ENCODE data around the gene SEPTIN14.
A peak's percentile ranks its signal among the peaks of the same experiment; 100 is the strongest.
"Not testable (repeated sequence)": the region's sequence is repeated elsewhere in the genome, so short reads cannot be mapped to it uniquely, and the experiment has no call there.

The SEPTIN14 gene
- total RNA-seq: 0 to 0.11 (median 0) reads per million in 9 experiments

DNA sequence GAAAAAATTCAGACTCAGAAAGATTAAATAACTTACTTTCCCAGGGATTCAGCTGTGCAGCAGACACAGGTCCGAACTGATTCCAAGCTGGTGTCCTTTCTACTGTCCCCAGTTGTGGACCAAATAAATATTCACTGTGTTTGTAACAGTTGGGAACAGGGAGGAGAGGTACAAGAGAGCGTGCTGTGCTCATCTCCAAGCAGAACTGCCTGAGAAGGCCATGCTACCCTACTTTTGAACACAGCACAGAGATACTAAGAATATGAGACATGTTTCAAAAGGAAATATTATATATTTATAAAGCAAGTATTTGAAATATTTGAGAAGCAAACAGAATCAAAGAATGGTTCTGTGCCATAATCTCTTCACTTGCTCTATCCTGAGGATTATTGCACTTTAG is at the start of gene SEPTIN14:
SEPTIN14 (minus strand) TSS at position 101 of the 400 bp plus-strand sequence. CDS start 756 bp downstream, outside the sequence.
- not testable (repeated sequence) for H3K36me3 Mint-ChIP-seq (ENCODE audit: insufficient read depth); H3K4me3 Mint-ChIP-seq; ATAC-seq (replicated peaks); DNase-seq; H3K27me3 Mint-ChIP-seq; H3K27ac Mint-ChIP-seq; H3K4me1 Mint-ChIP-seq (ENCODE audit: low read depth in 2 of 2); H3K9me3 Mint-ChIP-seq

DNA sequence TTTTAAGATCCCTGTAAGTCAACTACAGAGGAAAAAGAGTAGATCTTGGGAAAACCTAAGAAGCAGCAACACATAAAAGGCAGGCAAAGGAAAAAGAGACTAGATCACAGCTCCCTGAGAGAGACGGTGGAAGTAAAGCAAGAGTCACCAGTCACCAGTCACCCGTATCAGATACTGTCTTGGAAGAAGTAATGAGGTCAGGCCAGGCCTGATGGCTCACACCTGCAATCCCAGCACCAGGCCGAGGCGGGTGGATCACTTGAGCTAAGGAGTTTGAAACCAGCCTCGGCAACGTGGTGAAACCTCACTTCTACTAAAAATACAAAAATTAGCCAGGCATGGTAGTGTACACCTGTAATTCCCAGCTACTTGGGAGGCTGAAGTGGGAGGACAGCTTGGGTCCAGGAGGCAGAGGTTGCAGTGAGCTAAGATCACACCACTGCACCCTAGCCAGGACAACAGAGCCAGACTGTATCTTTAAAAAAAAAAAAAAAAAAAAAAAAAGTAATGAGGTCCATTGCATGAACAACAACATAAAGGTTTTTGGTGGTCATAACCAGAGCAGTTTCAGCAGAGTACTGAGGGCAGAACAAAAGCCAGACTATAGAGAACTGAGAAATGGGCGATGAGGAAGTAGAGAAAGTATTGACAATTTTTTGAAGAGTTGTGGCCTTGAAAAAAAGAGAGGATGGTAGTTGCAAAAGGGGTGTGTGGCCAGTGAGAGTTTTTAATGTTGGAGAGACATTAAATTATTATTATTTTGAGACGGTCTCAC is 41.6 kb upstream of the SEPTIN14 start:
- no peaks in the 10 kb centered on the region for H3K4me1 Mint-ChIP-seq (ENCODE audit: low read depth in 2 of 2)
- no peaks in the 10 kb centered on the region for H3K36me3 Mint-ChIP-seq (ENCODE audit: insufficient read depth)
- no peak for ATAC-seq (replicated peaks)
- no peak overlapping the region for H3K27ac Mint-ChIP-seq
- no peak overlapping the region for H3K4me3 Mint-ChIP-seq
- H3K9me3 Mint-ChIP-seq: no peaks in the 10 kb centered on the region
- no peaks in the 10 kb centered on the region for H3K27me3 Mint-ChIP-seq
- DNase-seq: no peak

DNA sequence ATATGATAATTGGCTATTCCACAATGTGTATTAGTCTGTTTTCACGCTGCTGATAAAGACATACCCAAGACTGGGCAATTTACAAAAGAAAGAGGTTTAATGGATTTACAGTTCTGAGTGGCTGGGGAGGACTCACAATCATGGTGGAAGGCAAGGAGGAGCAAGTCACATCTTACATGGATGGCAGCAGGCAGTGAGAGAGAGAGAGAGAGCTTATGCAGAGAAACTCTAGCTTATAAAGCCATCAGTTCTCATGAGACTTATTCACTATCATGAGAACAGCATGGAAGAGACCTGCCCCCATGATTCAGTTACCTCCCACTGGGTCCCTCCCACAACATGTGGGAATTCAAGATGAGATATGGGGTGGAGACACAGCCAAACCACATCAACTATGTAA is 38.5 kb upstream of the SEPTIN14 start:
- DNase-seq; H3K36me3 Mint-ChIP-seq (ENCODE audit: insufficient read depth); H3K27me3 Mint-ChIP-seq; H3K27ac Mint-ChIP-seq; ATAC-seq (replicated peaks); H3K4me1 Mint-ChIP-seq (ENCODE audit: low read depth in 2 of 2); H3K9me3 Mint-ChIP-seq; H3K4me3 Mint-ChIP-seq: not testable (repeated sequence)

DNA sequence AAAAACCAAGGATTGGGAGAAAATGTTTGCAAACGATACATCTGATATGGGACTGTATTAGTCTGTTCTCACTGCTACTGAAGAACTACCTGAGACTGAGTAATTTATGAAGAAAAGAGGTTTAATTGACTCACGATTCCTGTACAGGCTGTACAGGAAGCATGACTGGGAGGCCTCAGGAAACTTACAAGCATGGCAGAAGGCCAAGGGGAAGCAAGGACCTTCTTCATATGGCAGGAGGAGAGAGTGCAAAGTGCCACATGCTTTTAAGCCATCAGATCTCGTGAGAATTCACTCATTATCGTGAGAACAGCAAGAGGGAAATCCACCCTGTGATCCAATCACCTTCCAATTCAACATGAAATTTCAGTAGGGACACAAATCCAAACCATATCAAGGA is 35.7 kb upstream of the SEPTIN14 start:
- ATAC-seq (replicated peaks) (no peak), DNase-seq (no peak)
- Mint-ChIP-seq H3K36me3 (ENCODE audit: insufficient read depth) (peaks cover 3% of the 10 kb centered on the region), H3K27ac (no peak overlapping the region), H3K27me3 (no peaks in the 10 kb centered on the region), H3K4me3 (no peak overlapping the region), H3K4me1 (ENCODE audit: low read depth in 2 of 2) (no peaks in the 10 kb centered on the region), H3K9me3 (no peaks in the 10 kb centered on the region)

DNA sequence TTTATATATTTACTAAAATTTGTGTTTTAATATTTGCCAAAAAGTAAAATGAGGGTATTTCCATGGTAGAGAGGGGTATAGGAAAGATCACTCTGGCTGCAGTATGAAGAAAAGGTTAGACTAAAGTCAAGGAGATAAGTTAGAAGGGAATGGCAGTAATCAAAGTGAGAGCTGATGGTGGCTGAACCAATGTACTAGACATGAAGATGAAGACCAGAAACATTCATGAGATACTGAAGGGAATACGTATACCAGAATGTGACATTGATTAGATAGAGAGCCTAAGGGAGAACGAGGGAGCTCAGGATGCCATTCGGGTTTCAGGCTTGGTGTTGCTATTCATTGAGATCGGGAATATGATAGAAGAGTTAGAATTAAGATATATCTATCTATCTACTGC is 32.5 kb upstream of the SEPTIN14 start:
- H3K27me3 Mint-ChIP-seq: no peaks in the 10 kb centered on the region
- no peaks in the 10 kb centered on the region for H3K9me3 Mint-ChIP-seq
- H3K4me3 Mint-ChIP-seq: no peak overlapping the region
- DNase-seq (no peak), ATAC-seq (replicated peaks) (no peak)
- peaks cover 11% of the 10 kb centered on the region for H3K36me3 Mint-ChIP-seq (ENCODE audit: insufficient read depth)
- no peaks in the 10 kb centered on the region for H3K4me1 Mint-ChIP-seq (ENCODE audit: low read depth in 2 of 2)
- no peak overlapping the region for H3K27ac Mint-ChIP-seq

DNA sequence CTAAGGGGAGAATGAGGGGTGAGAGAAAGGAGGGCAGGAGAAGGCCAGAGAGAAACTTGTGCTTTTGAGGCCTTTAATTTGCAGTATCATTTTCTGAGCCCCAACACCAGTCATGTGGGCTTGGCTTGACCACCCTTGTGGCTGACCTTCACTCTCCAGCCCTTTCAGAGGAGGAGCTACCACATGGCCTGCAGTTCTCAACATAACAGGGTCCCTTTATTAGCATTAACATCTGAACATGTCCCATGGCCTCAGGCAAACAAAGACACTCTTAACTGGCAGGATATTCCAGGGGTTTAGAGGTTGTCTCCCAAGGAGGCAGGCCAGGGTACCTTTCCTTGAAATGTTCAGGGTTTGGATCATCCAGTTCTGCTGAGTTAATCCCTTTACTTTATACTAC is 31.4 kb upstream of the SEPTIN14 start:
- ATAC-seq (replicated peaks): no peak
- H3K27ac Mint-ChIP-seq: no peak overlapping the region
- H3K36me3 Mint-ChIP-seq (ENCODE audit: insufficient read depth): peaks cover 11% of the 10 kb centered on the region

DNA sequence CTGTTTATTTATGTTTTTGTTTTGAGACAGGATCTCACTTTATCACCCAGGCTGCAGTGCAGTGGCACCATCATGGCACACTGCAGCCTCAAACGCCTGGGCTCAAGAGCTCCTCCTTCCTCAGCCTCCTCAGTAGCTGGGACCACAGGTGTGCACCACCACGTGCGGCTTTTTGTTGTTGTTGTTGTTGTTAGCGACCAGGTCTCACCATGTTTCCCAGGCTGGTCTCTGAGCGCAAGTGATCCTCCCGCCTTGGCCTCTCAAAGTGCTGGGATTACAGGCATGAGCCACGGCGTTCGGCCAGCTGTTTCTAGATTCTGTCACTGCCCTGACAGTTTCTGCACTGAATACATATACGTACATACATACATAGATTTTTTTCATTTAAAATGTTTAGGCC is 25.8 kb upstream of the SEPTIN14 start:
- H3K36me3 Mint-ChIP-seq (ENCODE audit: insufficient read depth): peaks cover 34% of the 10 kb centered on the region
- peak overlapping the region; percentile 74 to 98 for H3K27ac Mint-ChIP-seq
- not testable (repeated sequence) for H3K27me3 Mint-ChIP-seq; ATAC-seq (replicated peaks); H3K4me1 Mint-ChIP-seq (ENCODE audit: low read depth in 2 of 2); H3K9me3 Mint-ChIP-seq; DNase-seq
- H3K4me3 Mint-ChIP-seq: peak overlapping the region; percentile 65 to 85

More for the DNA sequence above, 31.4 kb upstream of the SEPTIN14 start:
- Mint-ChIP-seq H3K27me3 (no peaks in the 10 kb centered on the region), H3K4me1 (ENCODE audit: low read depth in 2 of 2) (no peaks in the 10 kb centered on the region), H3K9me3 (no peaks in the 10 kb centered on the region), H3K4me3 (no peak overlapping the region)
- DNase-seq: no peak

DNA sequence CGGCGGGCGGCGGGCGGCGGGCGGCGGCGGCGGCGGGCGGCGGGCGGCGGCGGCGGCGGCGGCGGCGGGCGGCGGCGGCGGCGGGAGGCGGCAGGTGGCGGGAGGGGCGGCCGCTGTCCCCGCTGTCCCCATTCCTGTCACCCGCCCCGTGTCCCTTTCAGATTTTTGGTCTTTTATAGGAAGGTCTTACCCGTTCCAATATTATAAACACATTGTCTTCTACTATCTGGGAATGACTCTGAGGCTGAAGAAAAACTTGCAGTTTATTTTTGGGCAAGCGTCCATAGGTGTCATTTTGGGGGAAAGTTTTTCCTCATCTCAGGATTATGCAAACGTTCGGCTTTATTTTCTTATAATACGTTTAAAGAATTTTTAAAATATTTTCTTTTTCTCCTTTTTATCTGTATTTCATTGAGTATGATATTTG is 25.3 kb upstream of the SEPTIN14 start:
- H3K9me3 Mint-ChIP-seq: no peaks in the 10 kb centered on the region
- H3K27ac Mint-ChIP-seq: peak overlapping the region; percentile 74 to 98
- peak; percentile 20 for ATAC-seq (replicated peaks)
- H3K27me3 Mint-ChIP-seq: peaks cover 0 to 5% of the 10 kb centered on the region in 2 donors
- H3K36me3 Mint-ChIP-seq (ENCODE audit: insufficient read depth): peaks cover 32% of the 10 kb centered on the region
- peak overlapping the region; percentile 65 to 85 for H3K4me3 Mint-ChIP-seq
- peak in 1 of 3 experiments; percentile 12 for DNase-seq
- peaks cover 5 to 7% of the 10 kb centered on the region in 2 donors for H3K4me1 Mint-ChIP-seq (ENCODE audit: low read depth in 2 of 2)

DNA sequence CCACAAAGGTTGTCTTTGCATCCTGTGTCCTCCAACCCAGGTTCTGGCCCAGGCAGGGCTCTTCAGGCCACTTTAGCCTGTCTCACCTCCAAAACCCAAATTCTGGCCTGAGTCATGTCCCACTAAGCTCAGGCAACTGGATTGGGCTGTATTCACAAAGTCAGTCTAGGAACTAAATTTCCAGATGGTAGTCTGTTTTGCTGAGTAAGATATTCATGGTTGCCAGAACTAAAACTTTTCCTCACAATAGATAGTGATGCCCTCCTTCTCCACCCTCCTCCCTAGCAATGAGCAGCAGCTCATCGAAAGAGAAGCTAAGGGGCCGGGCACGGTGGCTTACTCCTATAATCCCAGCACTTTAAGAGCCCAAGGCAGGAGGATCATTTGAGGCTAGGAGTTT is 21.8 kb upstream of the SEPTIN14 start:
- H3K9me3 Mint-ChIP-seq: no peaks in the 10 kb centered on the region
- peaks cover 0 to 7% of the 10 kb centered on the region in 2 donors for H3K27me3 Mint-ChIP-seq
- ATAC-seq (replicated peaks): no peak
- H3K36me3 Mint-ChIP-seq (ENCODE audit: insufficient read depth): peaks cover 26% of the 10 kb centered on the region
- DNase-seq: no peak
- peaks cover 5 to 7% of the 10 kb centered on the region in 2 donors for H3K4me1 Mint-ChIP-seq (ENCODE audit: low read depth in 2 of 2)
- no peak overlapping the region for H3K27ac Mint-ChIP-seq
- H3K4me3 Mint-ChIP-seq: no peak overlapping the region

DNA sequence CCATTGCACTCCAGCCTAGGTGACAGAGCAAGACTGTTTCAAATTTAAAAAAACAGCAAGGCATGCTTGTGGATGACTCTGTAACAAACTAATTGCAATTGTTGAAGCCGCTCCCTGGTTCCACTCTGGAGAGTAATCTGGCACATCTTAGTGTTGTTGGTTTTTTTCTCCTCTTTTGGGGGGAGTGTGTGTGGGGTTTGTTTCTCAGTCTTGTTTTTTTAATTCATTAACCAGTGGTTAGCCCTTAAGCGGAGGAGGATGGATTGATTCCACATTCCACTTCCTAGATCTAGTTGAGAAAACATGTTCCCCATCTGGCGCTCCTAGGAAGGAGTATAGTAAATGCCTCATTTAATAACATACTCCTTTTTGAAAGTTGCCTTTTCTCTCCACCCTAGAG is 16.1 kb upstream of the SEPTIN14 start:
- no peaks in the 10 kb centered on the region for H3K4me1 Mint-ChIP-seq (ENCODE audit: low read depth in 2 of 2)
- no peaks in the 10 kb centered on the region for H3K9me3 Mint-ChIP-seq
- H3K27me3 Mint-ChIP-seq: peaks cover 0 to 7% of the 10 kb centered on the region in 2 donors
- ATAC-seq (replicated peaks) (no peak), DNase-seq (no peak)
- H3K4me3 Mint-ChIP-seq: no peak overlapping the region
- H3K36me3 Mint-ChIP-seq (ENCODE audit: insufficient read depth): no peaks in the 10 kb centered on the region
- H3K27ac Mint-ChIP-seq: no peak overlapping the region

DNA sequence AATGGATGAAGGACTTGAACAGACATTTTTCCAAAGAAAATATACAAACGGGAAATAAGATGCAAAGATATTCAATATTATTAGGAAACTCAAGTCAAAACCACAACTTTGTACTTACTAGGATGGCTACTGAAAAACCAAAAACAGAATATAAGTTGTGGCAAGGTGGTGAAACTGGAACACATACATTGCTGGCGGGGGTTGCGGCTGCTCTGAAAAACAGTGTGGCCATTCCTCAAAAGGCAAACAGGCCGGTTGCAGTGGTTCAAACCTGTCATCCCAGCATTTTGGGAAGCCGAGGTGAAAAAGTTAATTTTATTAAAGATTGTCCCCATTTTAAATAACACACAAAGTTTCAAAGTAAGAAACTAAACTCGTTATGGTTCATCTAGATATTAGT is 14.8 kb upstream of the SEPTIN14 start:
- Mint-ChIP-seq H3K36me3 (ENCODE audit: insufficient read depth) (no peaks in the 10 kb centered on the region), H3K4me1 (ENCODE audit: low read depth in 2 of 2) (no peaks in the 10 kb centered on the region), H3K4me3 (no peak overlapping the region), H3K27ac (no peak overlapping the region), H3K27me3 (no peaks in the 10 kb centered on the region), H3K9me3 (no peaks in the 10 kb centered on the region)
- no peak for ATAC-seq (replicated peaks)
- no peak for DNase-seq

DNA sequence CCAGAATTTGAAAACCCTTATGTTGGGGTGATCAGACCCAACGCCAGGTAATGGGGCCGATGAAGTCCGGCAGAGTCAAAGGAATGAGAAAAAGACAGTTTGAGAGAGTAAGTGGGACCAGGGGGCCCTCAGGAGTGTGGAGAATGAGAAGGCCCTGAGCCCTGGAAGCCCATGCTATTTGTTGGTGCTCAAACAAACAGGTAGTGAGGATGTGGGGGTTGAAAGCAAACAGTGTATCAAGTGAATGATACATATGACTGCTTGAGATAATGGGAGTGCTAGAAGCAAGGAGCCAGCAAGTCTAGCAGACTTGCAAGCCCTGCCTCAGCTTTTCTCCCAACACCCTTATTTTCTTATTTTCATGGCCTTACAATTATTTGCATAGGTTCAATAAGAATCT is 11.2 kb upstream of the SEPTIN14 start:
- H3K36me3 Mint-ChIP-seq (ENCODE audit: insufficient read depth): no peaks in the 10 kb centered on the region
- peak overlapping the region in 1 of 2 donors; percentile 16 for H3K27ac Mint-ChIP-seq
- peaks cover 12 to 30% of the 10 kb centered on the region in 2 donors for H3K27me3 Mint-ChIP-seq
- no peak overlapping the region for H3K4me3 Mint-ChIP-seq
- H3K9me3 Mint-ChIP-seq: no peaks in the 10 kb centered on the region
- no peak for ATAC-seq (replicated peaks)
- no peaks in the 10 kb centered on the region for H3K4me1 Mint-ChIP-seq (ENCODE audit: low read depth in 2 of 2)
- DNase-seq: no peak

DNA sequence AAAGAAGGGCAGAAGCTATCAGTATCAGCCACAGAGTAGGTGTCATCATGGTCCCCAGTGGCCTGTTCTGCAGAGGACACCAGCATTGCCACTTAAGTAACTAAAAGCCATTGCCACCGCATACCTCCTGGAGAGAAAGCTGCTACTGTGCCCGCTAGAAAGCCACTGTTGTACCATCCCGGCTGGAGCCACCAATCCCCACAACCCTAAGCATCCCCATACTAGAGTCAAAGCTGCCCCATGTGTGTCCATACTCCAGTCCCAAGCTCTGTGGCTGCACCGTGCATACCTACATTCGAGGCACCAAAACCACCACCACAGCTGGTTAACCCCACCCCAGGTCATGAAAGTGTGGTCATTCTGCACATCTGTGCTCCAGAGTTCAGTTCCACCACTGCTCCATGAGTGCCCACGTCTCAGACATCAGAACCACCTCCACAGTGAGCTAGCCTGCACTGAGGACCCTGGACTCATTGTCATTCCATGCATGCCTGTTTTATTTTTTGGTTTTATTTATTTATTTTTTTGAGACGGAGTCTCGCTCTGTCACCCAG is 9.5 kb upstream of the SEPTIN14 start:
- H3K27ac Mint-ChIP-seq: no peak overlapping the region
- no peaks in the 10 kb centered on the region for H3K4me1 Mint-ChIP-seq (ENCODE audit: low read depth in 2 of 2)
- H3K27me3 Mint-ChIP-seq: peaks cover 21 to 47% of the 10 kb centered on the region in 2 donors
- no peaks in the 10 kb centered on the region for H3K9me3 Mint-ChIP-seq
- no peak overlapping the region for H3K4me3 Mint-ChIP-seq
- DNase-seq (no peak), ATAC-seq (replicated peaks) (no peak)
- H3K36me3 Mint-ChIP-seq (ENCODE audit: insufficient read depth): no peaks in the 10 kb centered on the region

DNA sequence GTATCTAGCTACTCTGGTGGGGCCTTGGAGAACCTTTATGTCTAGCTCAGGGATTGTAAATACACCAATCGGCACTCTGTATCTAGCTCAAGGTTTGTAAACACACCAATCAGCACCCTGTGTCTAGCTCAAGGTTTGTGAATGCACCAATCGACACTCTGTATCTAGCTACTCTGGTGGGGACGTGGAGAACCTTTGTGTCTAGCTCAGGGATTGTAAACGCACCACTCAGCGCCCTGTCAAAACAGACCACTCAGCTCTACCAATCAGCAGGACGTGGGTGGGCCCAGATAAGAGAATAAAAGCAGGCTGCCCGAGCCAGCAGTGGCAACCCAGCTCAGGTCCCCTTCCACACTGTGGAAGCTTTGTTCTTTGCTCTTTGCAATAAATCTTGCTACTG is 6.4 kb upstream of the SEPTIN14 start:
- H3K27me3 Mint-ChIP-seq: peaks cover 23 to 47% of the 10 kb centered on the region in 2 donors
- H3K9me3 Mint-ChIP-seq; H3K36me3 Mint-ChIP-seq (ENCODE audit: insufficient read depth); H3K27ac Mint-ChIP-seq; H3K4me1 Mint-ChIP-seq (ENCODE audit: low read depth in 2 of 2); ATAC-seq (replicated peaks); DNase-seq; H3K4me3 Mint-ChIP-seq: not testable (repeated sequence)
